KOPT-K1 (cell line): ENCODE measurements around the gene RPL37A.

Source experiments
- H3K27ac ChIP-seq: fragments of 200-600 bp; sonication (generic); 2 replicates; pipeline ENCODE4 v1.5.1; 2016; ENCODE audit warnings: antibody characterized with exemption, mild to moderate bottlenecking, low read depth, low read length; ENCODE audit not compliant: poor library complexity, severe bottlenecking
- H3K36me3 ChIP-seq: fragments of 200-600 bp; sonication (generic); 2 replicates; pipeline ENCODE4 v1.5.1; 2017; ENCODE audit warnings: antibody characterized with exemption, mild to moderate bottlenecking, low read length, moderate library complexity; ENCODE audit not compliant: insufficient read depth
- H3K9me3 ChIP-seq: fragments of 200-600 bp; sonication (generic); 2 replicates; pipeline ENCODE4 v1.5.1; 2017; ENCODE audit warnings: antibody characterized with exemption, low read length, mild to moderate bottlenecking; ENCODE audit not compliant: insufficient read depth, poor library complexity, severe bottlenecking

Gene RPL37A

GRCh38 chr2:216498379-216499352 is at the start of gene RPL37A:
Gene RPL37A, plus strand, starts transcription at chr2:216498844. Its CDS starts 31 bp downstream, at chr2:216498875.
- Histone ChIP-seq H3K9me3 (no peaks in the 10 kb centered on the region), H3K27ac (peak within 1 kb of the TSS; percentile 82), H3K36me3 (peaks cover 51% of the 10 kb centered on the region)

GRCh38 chr2:216450346-216450745 is 48.3 kb upstream of the RPL37A start:
- Histone ChIP-seq H3K36me3 (peaks cover 96% of the 10 kb centered on the region), H3K27ac (no peak overlapping the region), H3K9me3 (peaks cover 4% of the 10 kb centered on the region)

DNA sequence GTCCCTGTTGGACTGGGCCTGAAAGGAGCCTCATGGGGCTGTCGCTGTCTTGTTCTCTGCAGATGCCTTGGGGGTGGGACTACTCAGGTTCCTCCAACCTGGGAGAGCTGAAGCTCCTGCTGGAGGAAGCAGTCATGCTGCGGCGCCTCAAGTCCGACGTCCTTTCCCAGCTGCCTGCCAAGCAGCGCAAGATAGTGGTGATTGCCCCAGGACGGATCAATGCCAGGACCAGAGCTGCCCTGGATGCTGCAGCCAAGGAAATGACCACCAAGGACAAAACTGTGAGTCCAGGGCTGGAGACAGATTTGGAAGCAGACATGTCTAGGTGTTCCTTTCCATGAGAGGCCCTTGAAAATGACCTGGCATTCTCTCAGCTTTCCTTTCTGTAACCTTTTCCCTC is 47.9 kb upstream of the RPL37A start:
- peaks cover 4% of the 10 kb centered on the region for H3K9me3 ChIP-seq
- no peak overlapping the region for H3K27ac ChIP-seq
- peaks cover 96% of the 10 kb centered on the region for H3K36me3 ChIP-seq

- Histone ChIP-seq H3K9me3 (no peaks in the 10 kb centered on the region), H3K36me3 (peaks cover 63% of the 10 kb centered on the region), H3K27ac (no peak overlapping the region)
These were observed 44.6 kb upstream of the RPL37A start for GRCh38 chr2:216453955-216454614.

GRCh38 chr2:216463148-216463547 is 35.5 kb upstream of the RPL37A start:
- Histone ChIP-seq H3K9me3 (no peaks in the 10 kb centered on the region), H3K36me3 (peaks cover 14% of the 10 kb centered on the region), H3K27ac (no peak overlapping the region)

DNA sequence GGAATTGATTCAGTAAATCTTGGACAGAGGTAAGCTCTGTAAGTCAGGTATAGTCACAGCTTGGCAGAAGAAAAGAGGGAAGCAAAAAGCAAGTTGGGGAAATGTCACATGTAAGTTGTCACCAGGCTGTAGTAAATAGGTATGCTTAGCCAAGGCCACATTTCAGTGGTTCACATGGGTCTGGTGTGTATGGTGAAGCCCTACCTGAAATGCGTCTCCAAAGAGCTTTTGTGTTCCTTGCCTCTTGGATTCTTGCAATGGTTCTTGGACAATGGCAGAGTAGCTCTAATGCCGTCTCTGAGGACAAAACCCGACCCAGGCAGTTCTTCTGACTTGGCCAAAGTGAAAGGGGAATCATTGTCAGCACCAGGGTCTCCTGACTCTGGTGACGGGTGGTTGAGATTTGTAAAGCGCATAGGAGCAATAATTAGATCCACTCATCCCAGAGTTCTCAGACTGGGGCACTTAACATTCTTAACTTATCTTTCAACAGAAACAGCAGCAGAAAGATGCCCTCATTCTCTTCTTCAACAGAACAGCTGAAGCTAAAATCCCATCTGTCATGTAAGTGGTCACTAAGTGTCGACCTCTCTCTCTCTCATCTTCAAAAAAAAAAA is 34.4 kb upstream of the RPL37A start:
- Histone ChIP-seq H3K36me3 (peaks cover 16% of the 10 kb centered on the region), H3K9me3 (no peaks in the 10 kb centered on the region), H3K27ac (no peak overlapping the region)

GRCh38 chr2:216465579-216466195 is 33.0 kb upstream of the RPL37A start:
- Histone ChIP-seq H3K9me3 (no peaks in the 10 kb centered on the region), H3K27ac (no peak overlapping the region), H3K36me3 (peaks cover 22% of the 10 kb centered on the region)

GRCh38 chr2:216467845-216468244 is 30.8 kb upstream of the RPL37A start:
- peaks cover 26% of the 10 kb centered on the region for H3K36me3 ChIP-seq
- no peak overlapping the region for H3K27ac ChIP-seq
- no peaks in the 10 kb centered on the region for H3K9me3 ChIP-seq

GRCh38 chr2:216469661-216470060 is 29.0 kb upstream of the RPL37A start:
- no peaks in the 10 kb centered on the region for H3K9me3 ChIP-seq
- H3K27ac ChIP-seq: no peak overlapping the region
- peaks cover 24% of the 10 kb centered on the region for H3K36me3 ChIP-seq

DNA sequence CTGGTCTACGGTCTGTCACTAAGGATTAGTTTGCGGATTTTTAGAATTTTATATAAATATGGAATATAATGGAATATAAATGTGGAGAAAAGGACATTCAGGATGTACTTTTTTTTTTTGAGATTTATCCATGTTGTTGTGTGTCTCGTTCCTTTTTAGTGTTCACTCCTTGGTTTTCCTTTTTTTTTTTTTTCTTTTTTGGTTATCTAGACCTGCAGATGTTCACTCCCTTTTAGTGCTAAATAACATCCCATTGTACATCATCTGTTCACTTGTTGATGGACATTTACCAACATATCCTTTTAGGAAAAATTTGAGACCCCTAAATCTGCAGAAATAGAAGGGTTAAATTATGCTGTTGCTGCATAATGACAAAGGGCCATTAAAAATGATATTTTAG is 25.5 kb upstream of the RPL37A start:
- H3K36me3 ChIP-seq: peaks cover 33% of the 10 kb centered on the region
- H3K9me3 ChIP-seq: no peaks in the 10 kb centered on the region
- H3K27ac ChIP-seq: no peak overlapping the region

DNA sequence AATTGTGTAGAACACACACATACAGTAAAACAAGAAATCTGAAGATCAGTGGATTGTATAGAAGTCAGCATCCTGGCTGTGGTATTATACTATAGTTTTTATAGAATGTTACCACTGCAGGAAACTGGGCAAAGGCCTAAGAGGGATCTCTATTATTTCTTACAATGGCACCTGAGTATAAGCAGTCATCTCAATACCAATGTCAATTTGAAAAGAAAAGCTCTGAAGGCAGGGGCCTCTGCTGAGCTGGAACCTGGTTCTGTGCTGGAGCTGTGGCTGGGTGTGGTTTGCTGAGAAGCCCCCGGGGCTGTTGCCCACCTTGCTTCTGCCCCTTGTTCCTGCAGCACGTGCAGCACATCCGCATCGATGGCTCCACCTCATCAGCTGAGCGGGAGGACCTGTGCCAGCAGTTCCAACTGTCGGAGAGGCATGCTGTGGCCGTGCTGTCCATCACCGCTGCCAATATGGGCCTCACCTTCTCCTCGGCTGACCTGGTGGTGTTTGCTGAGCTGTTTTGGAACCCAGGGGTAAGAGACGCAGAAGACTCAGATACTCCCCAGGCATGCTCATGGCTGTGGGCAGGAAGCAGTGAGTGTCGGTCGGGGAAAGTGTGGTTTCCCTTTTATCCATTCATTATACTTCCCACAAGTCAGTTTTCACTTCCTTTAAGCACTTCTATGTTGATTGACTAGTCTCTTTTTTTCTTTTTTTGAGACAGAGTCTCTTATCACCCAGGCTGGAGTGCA is 23.5 kb upstream of the RPL37A start:
- Histone ChIP-seq H3K27ac (peak overlapping the region; percentile 12), H3K36me3 (peaks cover 38% of the 10 kb centered on the region), H3K9me3 (no peaks in the 10 kb centered on the region)

DNA sequence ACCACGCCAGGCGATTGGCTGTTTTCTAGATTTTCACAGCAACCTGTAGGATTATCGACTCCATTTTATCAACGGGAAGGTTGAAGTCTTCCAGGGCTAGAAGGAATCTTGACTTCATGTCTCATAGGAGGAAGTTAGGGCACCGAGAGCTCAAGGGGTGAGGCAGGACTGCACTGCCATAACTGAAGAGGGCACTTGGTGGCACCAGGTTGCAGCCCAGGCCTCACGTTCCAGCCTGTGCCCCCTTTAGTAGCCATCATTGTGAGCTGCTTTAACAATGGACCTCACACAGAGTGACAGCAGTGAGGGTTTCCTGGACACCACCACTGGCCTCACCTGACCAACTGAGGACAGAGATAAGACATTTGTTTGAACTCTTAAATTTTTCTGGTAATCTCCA is 22.9 kb upstream of the RPL37A start:
- H3K9me3 ChIP-seq: no peaks in the 10 kb centered on the region
- H3K27ac ChIP-seq: peak overlapping the region; percentile 12
- peaks cover 42% of the 10 kb centered on the region for H3K36me3 ChIP-seq

- no peaks in the 10 kb centered on the region for H3K9me3 ChIP-seq
- H3K27ac ChIP-seq: no peak overlapping the region
- H3K36me3 ChIP-seq: peaks cover 43% of the 10 kb centered on the region
These were observed 21.2 kb upstream of the RPL37A start for GRCh38 chr2:216477283-216478035.

DNA sequence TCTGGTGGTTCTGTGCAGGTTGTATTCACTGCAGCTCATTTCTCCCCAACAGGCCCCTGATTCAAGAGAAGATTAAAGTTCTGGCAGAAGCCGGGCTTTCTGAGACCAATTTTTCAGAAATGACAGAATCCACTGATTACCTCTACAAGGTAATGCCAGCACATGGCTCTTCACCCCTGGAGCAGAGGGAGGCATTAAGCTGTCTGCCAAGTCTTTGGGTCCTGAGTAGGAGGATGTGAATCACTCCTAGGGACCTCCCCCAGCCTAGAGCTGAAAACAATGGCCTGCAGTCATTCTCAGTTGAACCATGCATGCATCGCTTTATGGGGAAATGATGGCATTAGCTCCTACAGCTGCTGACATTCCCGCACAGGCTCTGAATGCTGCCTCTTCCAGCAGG is 20.5 kb upstream of the RPL37A start:
- Histone ChIP-seq H3K36me3 (peaks cover 50% of the 10 kb centered on the region), H3K9me3 (no peaks in the 10 kb centered on the region), H3K27ac (no peak overlapping the region)
